NT2/D1 (cell line): ENCODE results near the gene B4GALNT2.
"Not testable (repeated sequence)": the region's sequence is repeated elsewhere in the genome, so short reads cannot be mapped to it uniquely, and the experiment has no call there.

Source experiments
- DNase-seq: peaks from one replicate; pipeline ENCODE4 v3.0.0-alpha.2; 2011; ENCODE audit warnings: low read depth, low spot score
- H3K27me3 ChIP-seq: 2 replicates; pipeline ENCODE4 v1.6.0; 2011; ENCODE audit warnings: mild to moderate bottlenecking; ENCODE audit not compliant: insufficient read length, insufficient read depth
- H3K36me3 ChIP-seq: 2 replicates; pipeline ENCODE4 v1.6.1; 2011; ENCODE audit warnings: mild to moderate bottlenecking, low read length, mixed read lengths; ENCODE audit not compliant: insufficient read depth, insufficient read length
- H3K4me1 ChIP-seq: 2 replicates; pipeline ENCODE4 v1.5.1; 2011; ENCODE audit not compliant: insufficient read depth, insufficient read length
- H3K4me3 ChIP-seq: 2 replicates; pipeline ENCODE4 v1.5.1; 2011; ENCODE audit warnings: low read depth; ENCODE audit not compliant: insufficient read length
- H3K9ac ChIP-seq: 2 replicates; pipeline ENCODE4 v1.6.0; 2011; ENCODE audit warnings: low read depth; ENCODE audit not compliant: insufficient read length
- H3K9me3 ChIP-seq: 2 replicates; pipeline ENCODE4 v1.5.1; 2011; ENCODE audit warnings: mild to moderate bottlenecking, low read length; ENCODE audit not compliant: insufficient read depth
- SUZ12 ChIP-seq: IDR thresholded peaks from 2 replicates; pipeline ENCODE4 v1.6.1; 2011; ENCODE audit not compliant: insufficient read length, insufficient read depth; ENCODE audit errors: extremely low read depth
- YY1 ChIP-seq: IDR thresholded peaks from 2 replicates; pipeline ENCODE4 v1.6.1; 2011; ENCODE audit not compliant: insufficient read length, insufficient read depth
- ZNF274 ChIP-seq: IDR thresholded peaks from 2 replicates; pipeline ENCODE4 v1.6.1; 2011; ENCODE audit warnings: mild to moderate bottlenecking, low read depth, low read length

The B4GALNT2 gene

DNA sequence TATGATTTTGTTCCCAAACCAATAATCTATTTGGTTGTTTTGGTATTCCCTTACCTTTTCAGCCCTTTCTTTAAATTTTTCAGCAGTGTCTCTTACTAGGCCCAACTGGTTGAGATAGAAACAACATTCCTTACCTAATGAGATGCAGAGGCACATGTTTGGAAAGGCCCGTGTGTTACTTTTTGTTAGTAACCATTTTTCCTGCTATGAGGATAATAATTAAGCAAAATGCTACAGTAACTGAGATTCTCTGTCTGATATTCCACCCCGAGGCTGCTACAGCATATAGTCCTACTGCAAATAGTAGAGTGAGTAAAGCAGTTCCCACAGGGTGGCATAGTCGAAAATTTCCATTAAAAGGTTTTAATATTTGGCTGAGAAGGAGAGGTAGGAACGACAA is 10.0 kb upstream of the B4GALNT2 start:
- Histone ChIP-seq H3K27me3 (no peaks in the 10 kb centered on the region), H3K4me3 (no peak overlapping the region), H3K9me3 (peaks cover 36% of the 10 kb centered on the region), H3K9ac (no peak overlapping the region), H3K4me1 (no peaks in the 10 kb centered on the region), H3K36me3 (no peaks in the 10 kb centered on the region)
- TF ChIP-seq ZNF274 (no peak), YY1 (no peak), SUZ12 (no peak)
- DNase-seq: no peak

DNA sequence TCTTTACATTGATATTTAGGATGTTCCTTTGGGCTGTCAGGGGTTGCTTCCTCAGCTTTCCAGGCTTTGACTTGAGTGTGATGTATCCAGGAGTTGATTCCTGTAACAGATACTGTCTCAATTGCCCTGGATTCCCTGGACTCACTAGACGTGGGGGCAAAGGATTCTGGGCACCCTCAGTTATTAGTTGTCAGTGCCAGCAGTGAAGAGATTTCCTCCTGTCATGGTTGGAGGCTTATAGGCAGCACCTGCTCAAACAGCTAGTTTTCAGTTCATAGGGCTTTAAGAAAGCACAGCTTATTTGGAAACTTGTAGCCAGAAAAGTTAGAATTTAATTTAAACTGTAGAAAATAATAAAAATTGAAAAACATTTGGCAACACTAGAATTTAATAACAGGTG is 9.5 kb upstream of the B4GALNT2 start:
- no peaks in the 10 kb centered on the region for H3K27me3 ChIP-seq
- TF ChIP-seq ZNF274 (no peak), SUZ12 (no peak), YY1 (no peak)

DNA sequence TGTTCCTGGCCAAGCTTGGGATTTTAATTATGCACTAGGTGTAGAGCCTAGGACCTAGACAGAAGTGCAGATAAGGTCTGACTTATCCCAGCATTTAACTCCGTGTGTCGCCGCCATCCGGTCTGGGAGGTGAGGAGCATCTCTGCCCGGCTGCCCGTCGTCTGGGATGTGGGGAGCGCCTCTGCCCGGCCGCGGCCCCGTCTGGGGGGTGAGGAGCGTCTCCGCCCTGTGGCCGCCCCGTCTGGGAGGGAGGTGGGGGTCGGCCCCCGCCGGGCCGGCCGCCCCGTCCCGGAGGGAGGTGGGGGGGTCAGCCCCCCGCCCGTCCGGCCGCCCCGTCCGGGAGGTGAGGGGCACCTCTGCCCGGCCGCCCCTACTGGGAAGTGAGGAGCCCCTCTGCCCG is 7.1 kb upstream of the B4GALNT2 start:
- no peak for DNase-seq
- no peak overlapping the region for H3K4me3 ChIP-seq
- H3K27me3 ChIP-seq: peaks cover 5% of the 10 kb centered on the region
- H3K9me3 ChIP-seq: peaks cover 55% of the 10 kb centered on the region
- no peaks in the 10 kb centered on the region for H3K4me1 ChIP-seq
- no peak overlapping the region for H3K9ac ChIP-seq
- TF ChIP-seq YY1: no peak
- no peak for TF ChIP-seq ZNF274
- H3K36me3 ChIP-seq: no peaks in the 10 kb centered on the region

More for the DNA sequence above, 9.5 kb upstream of the B4GALNT2 start:
- H3K9me3 ChIP-seq: peaks cover 41% of the 10 kb centered on the region
- H3K4me3 ChIP-seq: no peak overlapping the region
- no peaks in the 10 kb centered on the region for H3K4me1 ChIP-seq
- no peak overlapping the region for H3K9ac ChIP-seq
- H3K36me3 ChIP-seq: no peaks in the 10 kb centered on the region
- DNase-seq: no peak

DNA sequence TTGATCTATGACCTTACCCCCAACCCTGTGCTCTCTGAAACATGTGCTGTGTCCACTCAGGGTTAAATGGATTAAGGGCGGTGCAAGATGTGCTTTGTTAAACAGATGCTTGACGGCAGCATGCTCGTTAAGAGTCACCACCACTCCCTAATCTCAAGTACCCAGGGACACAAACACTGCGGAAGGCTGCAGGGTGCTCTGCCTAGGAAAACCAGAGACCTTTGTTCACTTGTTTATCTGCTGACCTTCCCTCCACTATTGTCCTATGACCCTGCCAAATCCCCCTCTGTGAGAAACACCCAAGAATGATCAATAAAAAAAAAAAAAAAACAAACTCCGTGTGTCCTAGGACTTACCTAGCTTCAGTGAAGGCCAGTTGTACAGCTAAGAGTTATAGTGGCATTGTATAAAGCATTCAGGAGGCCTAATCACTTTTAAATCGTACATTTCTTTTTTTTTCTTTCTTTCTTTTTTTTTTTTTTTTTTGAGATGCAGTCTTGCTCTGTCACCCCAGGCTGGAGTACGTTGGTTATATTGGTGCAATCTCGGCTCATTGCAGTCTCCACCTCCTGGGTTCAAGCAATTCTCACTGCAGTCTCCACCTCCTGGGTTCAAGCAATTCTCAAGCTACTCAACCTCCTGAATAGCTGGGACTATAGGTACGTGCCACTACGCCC is 6.2 kb upstream of the B4GALNT2 start:
- not testable (repeated sequence) for H3K4me3 ChIP-seq, H3K36me3 ChIP-seq, DNase-seq, H3K9ac ChIP-seq, H3K4me1 ChIP-seq
- H3K27me3 ChIP-seq: peaks cover 14% of the 10 kb centered on the region
- peaks cover 54% of the 10 kb centered on the region for H3K9me3 ChIP-seq

DNA sequence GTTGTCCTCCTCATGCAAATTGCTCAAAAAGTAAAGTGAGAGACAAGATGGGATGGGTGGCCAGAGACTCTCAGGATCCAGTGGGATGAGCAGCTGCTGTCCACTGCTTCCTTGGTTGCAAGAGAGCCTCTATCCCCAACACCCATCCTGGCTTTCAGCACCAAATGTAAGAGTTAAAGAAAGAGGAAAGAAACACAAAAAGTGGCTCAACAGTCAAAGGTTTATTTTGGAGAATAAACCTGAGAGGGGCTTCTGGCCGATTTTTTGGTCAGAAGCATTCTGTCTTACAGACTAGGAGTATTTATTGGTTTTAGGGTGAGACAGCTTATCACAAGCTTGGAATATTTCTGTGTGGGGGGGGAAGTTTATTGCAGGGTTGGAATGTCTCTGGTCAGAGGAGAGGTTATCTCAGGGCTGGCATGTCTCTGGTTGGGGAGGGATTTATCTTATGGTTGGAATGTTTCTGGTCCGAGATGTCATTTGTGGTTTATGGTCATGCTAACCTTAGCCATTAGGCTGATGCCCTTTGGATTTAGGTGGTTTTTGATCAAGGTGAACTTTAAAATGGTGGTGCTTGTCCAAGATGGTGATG is 3.1 kb upstream of the B4GALNT2 start:
- not testable (repeated sequence) for H3K9ac ChIP-seq, DNase-seq, H3K4me3 ChIP-seq, H3K4me1 ChIP-seq, H3K36me3 ChIP-seq
- H3K27me3 ChIP-seq: peaks cover 45% of the 10 kb centered on the region
- peaks cover 42% of the 10 kb centered on the region for H3K9me3 ChIP-seq

DNA sequence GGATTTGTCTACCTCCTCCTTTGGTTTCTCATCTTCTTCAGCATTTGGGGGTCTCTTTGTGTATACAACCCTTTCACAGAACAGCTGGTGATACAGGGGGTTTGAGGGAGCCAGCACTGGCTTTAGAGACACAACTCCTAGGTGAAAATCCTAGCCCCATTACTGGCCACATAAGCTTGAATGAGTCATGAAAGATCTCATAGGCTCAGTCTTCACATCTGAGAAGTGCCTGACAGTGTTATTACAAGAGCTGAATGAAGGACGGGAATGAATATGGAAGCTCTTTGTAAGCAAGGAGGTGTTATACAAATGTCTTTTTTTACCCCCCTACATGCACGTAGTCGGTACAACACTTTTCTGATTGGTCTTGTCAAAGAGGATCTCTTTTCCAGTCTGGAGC is 1.7 kb upstream of the B4GALNT2 start:
- H3K36me3 ChIP-seq: no peaks in the 10 kb centered on the region
- TF ChIP-seq ZNF274 (no peak), SUZ12 (no peak)
- no peak overlapping the region for H3K4me3 ChIP-seq
- H3K9ac ChIP-seq: no peak overlapping the region
- no peaks in the 10 kb centered on the region for H3K4me1 ChIP-seq
- peaks cover 42% of the 10 kb centered on the region for H3K9me3 ChIP-seq
- DNase-seq: no peak
- peaks cover 52% of the 10 kb centered on the region for H3K27me3 ChIP-seq

DNA sequence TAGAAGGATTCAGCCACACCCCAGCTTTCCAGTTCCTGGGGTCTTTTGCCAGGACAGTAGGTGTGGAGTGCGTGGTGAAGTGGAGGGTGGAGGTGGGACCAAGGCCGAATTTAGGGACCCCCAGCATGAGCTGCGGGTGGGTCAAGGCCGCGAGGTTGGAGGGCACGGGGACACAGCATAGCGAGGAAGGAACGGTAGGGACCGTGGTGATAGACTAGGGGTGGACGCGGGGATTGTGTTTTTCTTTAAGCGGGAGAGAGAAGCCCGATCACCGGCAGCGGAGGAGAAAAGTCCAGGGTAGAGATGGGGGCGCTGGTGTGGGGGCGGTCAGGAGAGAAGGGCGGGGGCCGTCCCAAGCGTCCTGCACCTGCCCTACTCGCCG is 261 bp upstream of the B4GALNT2 start:
- TF ChIP-seq SUZ12 (peak; percentile 10), YY1 (no peak), ZNF274 (no peak)
- Histone ChIP-seq H3K4me1 (no peaks in the 10 kb centered on the region), H3K36me3 (no peaks in the 10 kb centered on the region), H3K4me3 (peak overlapping the region; percentile 64), H3K27me3 (peaks cover 52% of the 10 kb centered on the region), H3K9ac (peak overlapping the region; percentile 77), H3K9me3 (peaks cover 38% of the 10 kb centered on the region)
- no peak for DNase-seq

DNA sequence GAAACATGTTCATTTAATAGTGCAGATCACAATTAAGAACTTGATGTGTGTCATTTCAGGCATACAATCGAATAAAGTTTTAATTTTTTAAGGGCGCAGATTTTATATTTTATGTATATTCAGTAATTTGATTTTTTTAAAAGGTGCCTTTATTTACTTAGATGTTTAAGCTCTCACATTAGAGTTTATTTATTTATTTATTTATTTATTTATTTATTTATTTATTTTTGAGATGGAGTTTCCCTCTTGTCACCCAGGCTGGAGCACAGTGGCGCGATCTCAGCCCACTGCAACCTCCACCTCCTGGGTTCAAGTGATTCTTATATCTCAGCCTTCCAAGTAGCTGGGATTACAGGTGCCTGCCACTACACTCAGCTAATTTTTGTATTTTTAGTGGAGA is 3.8 kb downstream of the B4GALNT2 start:
- Histone ChIP-seq H3K9me3 (no peaks in the 10 kb centered on the region), H3K27me3 (peaks cover 39% of the 10 kb centered on the region), H3K9ac (no peak overlapping the region), H3K4me1 (no peaks in the 10 kb centered on the region), H3K36me3 (no peaks in the 10 kb centered on the region), H3K4me3 (no peak overlapping the region)
- TF ChIP-seq YY1 (no peak), SUZ12 (no peak), ZNF274 (no peak)
- DNase-seq: no peak

DNA sequence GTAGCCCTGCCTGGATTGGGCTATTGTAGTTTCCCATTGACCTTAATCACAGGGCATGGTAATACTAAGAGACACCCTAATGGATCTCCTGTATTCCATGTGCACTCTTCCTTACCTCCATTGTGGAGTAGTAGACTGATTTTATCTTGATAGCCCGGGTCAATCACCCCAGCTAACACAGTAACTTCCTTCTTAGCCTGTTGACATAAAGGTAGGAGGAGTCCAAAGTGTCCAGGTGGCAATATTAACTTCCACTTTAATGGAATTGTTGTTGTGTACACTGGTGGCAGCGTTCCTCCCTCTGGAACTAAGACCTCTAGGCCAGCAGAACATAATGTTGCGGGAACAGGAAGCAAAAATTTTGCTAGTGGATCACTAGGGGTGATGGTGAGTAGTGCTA is 13.1 kb downstream of the B4GALNT2 start:
- H3K9ac ChIP-seq, H3K27me3 ChIP-seq, H3K4me3 ChIP-seq, H3K4me1 ChIP-seq, DNase-seq, H3K9me3 ChIP-seq, H3K36me3 ChIP-seq: not testable (repeated sequence)
